Fibroblast of skin of left biceps (primary cell): ENCODE data around the gene DNAJB9.

Experiments
- DNase-seq, 2 experiments: peaks; one replicate each; pipeline ENCODE4 v3.0.0-alpha.2; 2013; ENCODE audit warnings: low read depth in 2 of 2

The DNAJB9 gene

GRCh38 chr7:108568801-108569380 is 783 bp upstream of the DNAJB9 start:
- no peak for DNase-seq

- DNase-seq = no peak
These were observed 577 bp downstream of the DNAJB9 start for GRCh38 chr7:108570146-108570755.

- DNase-seq = no peak
These were observed 2.8 kb downstream of the DNAJB9 start for GRCh38 chr7:108572480-108572879.

GRCh38 chr7:108575156-108575555 is 5.5 kb downstream of the DNAJB9 start:
- no peak for DNase-seq

- no peak for DNase-seq
These were observed 6.4 kb downstream of the DNAJB9 start for GRCh38 chr7:108576116-108576515.

GRCh38 chr7:108578937-108579336 is 9.3 kb downstream of the DNAJB9 start:
- DNase-seq = no peak

- DNase-seq = no peak
These were observed 10.6 kb downstream of the DNAJB9 start for GRCh38 chr7:108580298-108580697.

GRCh38 chr7:108581655-108582491 is 12.2 kb downstream of the DNAJB9 start:
- no peak for DNase-seq

- DNase-seq = no peak
These were observed 14.5 kb downstream of the DNAJB9 start for GRCh38 chr7:108584211-108584610.

- no peak for DNase-seq
These were observed 16.2 kb downstream of the DNAJB9 start for GRCh38 chr7:108585843-108586242.

- DNase-seq = no peak
These were observed 16.6 kb downstream of the DNAJB9 start for GRCh38 chr7:108586274-108586710.

- no peak for DNase-seq
These were observed 19.5 kb downstream of the DNAJB9 start for GRCh38 chr7:108589199-108589598.

- no peak for DNase-seq
These were observed 20.2 kb downstream of the DNAJB9 start for GRCh38 chr7:108589874-108590273.

GRCh38 chr7:108590606-108591005 is 20.9 kb downstream of the DNAJB9 start:
- no peak for DNase-seq

GRCh38 chr7:108592646-108593201 is 23.1 kb downstream of the DNAJB9 start:
- no peak for DNase-seq

GRCh38 chr7:108596560-108596959 is 26.9 kb downstream of the DNAJB9 start:
- no peak for DNase-seq

- no peak for DNase-seq
These were observed 28.5 kb downstream of the DNAJB9 start for GRCh38 chr7:108598153-108598552.

GRCh38 chr7:108598914-108599580 is 29.4 kb downstream of the DNAJB9 start:
- no peak for DNase-seq

- DNase-seq = no peak
These were observed 30.7 kb downstream of the DNAJB9 start for GRCh38 chr7:108600399-108600798.

GRCh38 chr7:108603656-108604306 is 34.1 kb downstream of the DNAJB9 start:
- DNase-seq = no peak

GRCh38 chr7:108604307-108605077 is 34.8 kb downstream of the DNAJB9 start:
- DNase-seq = no peak
